PFSK-1 (cell line): ENCODE data around the gene LRRC27.

Experiments
- FOXP2 ChIP-seq: optimal IDR thresholded peaks from 2 replicates; pipeline ENCODE3; 2011; ENCODE audit warnings: borderline replicate concordance, control low read depth, inconsistent platforms; ENCODE audit not compliant: insufficient read depth; ENCODE audit errors: extremely low read length, extremely low read depth
- POLR2AphosphoS5 ChIP-seq: IDR thresholded peaks from 2 replicates; pipeline ENCODE4 v1.6.1; 2012; ENCODE audit warnings: low read depth, mild to moderate bottlenecking, control low read depth, low read length, moderate library complexity
- SIN3A ChIP-seq: IDR thresholded peaks from 2 replicates; pipeline ENCODE4 v1.6.1; 2012; ENCODE audit warnings: mild to moderate bottlenecking, low read length, moderate library complexity, borderline replicate concordance; ENCODE audit not compliant: insufficient read depth
- TAF1 ChIP-seq: IDR thresholded peaks from 2 replicates; pipeline ENCODE4 v1.6.1; 2012; ENCODE audit warnings: low read length, control low read depth, borderline replicate concordance; ENCODE audit not compliant: insufficient read depth
- TF ChIP-seq, protein P1 (sequence below), 2 experiments: IDR thresholded peaks; 2 replicates each; pipeline versions ENCODE4 v1.6.1 to v1.8.0; 2011 to 2012; ENCODE audit warnings: low read depth in 2 of 2, low read length in 2 of 2, control low read depth in 1 of 2, inconsistent platforms in 1 of 2, mild to moderate bottlenecking in 1 of 2, moderate library complexity in 1 of 2; ENCODE audit not compliant: insufficient read depth in 1 of 2

The LRRC27 gene

DNA sequence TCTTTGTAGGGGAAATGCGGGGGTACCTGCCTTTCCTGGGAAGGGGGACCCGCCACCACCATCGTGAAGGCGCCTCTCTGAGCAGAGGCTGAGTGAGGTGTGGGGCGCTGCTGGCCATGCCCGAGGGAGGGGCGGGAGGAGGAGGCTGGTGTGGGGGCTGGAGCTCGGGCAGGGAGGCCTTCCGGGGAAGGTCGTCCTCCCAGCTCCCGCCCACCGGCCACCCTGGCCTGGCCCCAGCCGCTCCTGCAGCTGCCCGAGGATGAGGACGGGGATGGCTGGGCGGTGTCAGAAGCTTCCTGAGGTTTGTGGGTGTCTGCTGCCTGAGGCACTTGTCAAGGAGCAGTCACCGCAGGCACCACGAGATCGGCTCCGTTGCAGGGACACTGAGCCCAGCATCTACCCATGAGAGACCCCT is 76.4 kb downstream of the LRRC27 start:
- no peak for TF ChIP-seq SIN3A

DNA sequence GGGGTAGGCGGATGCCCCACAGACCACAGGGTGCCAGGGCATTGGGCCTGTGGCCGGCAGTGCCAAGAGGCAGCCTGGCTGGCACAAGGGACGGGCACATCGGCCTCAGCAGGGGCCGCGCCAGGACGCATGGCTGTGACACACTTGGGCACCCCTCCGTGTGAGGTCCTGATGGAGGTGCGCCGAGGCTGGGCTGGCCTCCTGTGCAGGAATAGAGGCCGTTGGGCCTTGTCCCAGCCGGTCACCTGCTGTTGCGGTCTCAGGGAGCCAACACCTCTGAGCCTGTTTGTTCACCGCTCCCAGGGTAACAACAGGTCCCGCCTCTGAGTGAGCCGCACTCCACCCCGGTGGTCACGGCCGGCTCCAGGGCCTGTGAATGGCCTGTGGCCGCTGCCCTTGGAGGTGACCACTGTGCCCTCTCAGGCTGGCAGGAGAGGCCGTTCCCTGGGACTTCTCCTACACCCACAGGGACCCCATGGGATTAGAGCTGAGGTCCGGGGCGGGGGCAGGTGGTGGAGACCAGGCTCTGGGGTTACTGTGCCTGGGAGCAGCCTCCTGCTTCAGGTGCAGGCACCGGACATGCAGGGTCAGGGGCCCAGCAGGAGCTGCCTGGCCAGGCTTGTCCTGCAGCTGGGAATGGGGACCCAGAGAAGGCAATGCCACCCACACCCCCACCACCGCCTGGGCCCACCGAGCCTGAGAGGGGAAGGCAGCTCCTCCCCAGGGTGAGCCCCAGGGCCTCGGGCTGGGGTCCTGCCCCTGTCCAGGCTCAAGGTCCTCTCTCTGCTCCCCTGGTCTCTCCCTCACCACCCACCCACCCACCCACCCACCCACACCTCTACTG is 77.1 kb downstream of the LRRC27 start:
- TF ChIP-seq TAF1 (no peak), SIN3A (no peak), POLR2AphosphoS5 (no peak), FOXP2 (no peak)
- TF ChIP-seq, protein P1, sequence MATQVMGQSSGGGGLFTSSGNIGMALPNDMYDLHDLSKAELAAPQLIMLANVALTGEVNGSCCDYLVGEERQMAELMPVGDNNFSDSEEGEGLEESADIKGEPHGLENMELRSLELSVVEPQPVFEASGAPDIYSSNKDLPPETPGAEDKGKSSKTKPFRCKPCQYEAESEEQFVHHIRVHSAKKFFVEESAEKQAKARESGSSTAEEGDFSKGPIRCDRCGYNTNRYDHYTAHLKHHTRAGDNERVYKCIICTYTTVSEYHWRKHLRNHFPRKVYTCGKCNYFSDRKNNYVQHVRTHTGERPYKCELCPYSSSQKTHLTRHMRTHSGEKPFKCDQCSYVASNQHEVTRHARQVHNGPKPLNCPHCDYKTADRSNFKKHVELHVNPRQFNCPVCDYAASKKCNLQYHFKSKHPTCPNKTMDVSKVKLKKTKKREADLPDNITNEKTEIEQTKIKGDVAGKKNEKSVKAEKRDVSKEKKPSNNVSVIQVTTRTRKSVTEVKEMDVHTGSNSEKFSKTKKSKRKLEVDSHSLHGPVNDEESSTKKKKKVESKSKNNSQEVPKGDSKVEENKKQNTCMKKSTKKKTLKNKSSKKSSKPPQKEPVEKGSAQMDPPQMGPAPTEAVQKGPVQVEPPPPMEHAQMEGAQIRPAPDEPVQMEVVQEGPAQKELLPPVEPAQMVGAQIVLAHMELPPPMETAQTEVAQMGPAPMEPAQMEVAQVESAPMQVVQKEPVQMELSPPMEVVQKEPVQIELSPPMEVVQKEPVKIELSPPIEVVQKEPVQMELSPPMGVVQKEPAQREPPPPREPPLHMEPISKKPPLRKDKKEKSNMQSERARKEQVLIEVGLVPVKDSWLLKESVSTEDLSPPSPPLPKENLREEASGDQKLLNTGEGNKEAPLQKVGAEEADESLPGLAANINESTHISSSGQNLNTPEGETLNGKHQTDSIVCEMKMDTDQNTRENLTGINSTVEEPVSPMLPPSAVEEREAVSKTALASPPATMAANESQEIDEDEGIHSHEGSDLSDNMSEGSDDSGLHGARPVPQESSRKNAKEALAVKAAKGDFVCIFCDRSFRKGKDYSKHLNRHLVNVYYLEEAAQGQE (IDR thresholded peaks at IDR 0.05; ENCODE audit: insufficient read depth in 1 of 2, low read depth in 2 of 2, low read length in 2 of 2), result no peak

DNA sequence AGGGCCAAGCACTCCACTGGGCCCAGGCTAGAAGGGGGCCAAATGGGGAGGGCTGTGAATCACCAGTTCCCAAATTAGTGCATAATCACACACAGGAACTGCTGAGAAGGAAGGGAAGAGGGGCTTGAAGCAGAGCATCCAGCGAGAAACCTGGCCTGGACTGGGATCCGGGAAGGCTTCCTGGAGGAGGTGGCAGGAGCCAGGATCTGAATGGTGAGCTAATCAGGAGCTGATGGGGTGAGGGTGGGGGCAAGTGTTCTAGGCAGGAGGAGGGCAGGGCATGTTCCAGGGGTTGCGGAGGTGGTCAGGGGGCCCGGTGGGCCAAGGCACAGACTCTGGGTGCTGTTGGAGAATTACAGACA is 77.7 kb downstream of the LRRC27 start:
- no peak for TF ChIP-seq POLR2AphosphoS5
- no peak for TF ChIP-seq FOXP2
- TF ChIP-seq SIN3A, result no peak

DNA sequence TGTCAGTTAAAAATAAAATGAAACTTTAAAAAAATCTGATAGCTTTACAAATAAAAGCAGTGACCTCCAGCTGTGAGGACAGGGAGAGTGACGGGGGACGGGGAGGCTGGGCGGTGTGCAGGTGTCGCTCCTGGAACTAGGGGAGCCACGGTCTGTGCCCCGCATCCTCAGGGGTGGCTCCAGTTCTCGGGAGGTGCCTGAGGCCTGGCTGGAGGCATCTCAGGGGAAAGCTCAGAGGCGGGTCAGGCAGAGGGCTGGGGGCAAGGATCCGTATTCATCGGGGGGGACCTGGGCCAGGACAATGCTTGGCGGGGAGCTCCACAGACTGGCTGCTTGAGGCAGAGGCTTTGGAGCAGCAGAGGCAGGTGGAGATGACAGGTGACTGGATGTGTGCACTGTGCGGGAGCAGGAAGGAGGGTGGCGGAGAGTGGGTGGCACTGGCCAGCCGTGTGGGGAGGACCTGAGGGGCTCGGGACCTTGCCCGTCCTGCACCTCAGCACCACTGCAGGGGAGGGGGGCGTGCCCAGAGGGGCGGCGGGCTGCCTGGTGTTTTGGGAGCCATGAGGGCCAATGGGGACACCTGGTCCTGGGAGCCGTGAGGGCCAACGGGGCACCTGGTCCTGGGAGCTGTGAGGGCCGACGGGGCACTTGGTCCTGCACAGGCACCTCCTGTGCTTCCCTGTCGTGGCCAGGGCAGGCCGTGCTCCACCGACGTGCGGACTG is 78.2 kb downstream of the LRRC27 start:
- TF ChIP-seq FOXP2, result no peak
- TF ChIP-seq, protein P1 (IDR thresholded peaks at IDR 0.05; ENCODE audit: insufficient read depth in 1 of 2, low read depth in 2 of 2, low read length in 2 of 2), result no peak
- no peak for TF ChIP-seq POLR2AphosphoS5
- TF ChIP-seq SIN3A, result no peak
- no peak for TF ChIP-seq TAF1

DNA sequence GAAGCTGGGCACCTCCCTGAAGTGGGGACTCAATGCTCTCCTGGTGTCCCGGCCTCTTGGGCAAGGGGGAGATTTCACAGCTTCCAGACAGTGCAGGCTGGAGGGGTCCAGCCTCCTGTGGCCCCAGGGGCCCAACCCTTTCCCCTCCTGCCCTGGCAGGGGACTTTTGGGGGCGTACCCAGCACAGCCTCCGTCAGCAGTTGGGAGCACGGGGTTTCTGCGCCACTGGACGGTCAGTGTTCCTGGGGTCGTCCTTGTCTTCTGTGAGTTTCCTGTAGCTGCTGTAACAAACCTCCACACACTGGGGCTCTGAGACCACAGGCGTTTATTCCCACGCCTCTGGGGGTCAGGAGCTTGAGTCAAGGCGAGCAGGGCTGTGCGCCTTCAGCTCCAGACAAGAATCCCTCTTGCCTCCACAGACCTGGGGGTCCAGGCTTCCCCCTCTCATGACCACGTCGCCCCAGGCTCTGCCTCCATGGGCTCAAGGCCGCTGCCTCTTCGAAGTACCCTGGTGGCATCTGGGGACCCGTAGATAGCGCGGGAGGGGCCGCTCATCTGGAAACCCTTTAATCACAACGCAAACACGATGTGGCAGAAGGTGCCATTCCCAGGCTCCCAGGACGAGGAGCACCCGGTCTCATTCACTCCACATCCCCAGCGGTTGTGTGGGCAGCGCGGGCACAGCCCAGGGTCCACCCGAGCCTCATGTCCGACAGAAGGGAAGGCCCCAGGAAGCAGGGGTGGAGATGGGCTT is 79.0 kb downstream of the LRRC27 start:
- no peak for TF ChIP-seq POLR2AphosphoS5
- TF ChIP-seq, protein P1 (IDR thresholded peaks at IDR 0.05; ENCODE audit: insufficient read depth in 1 of 2, low read depth in 2 of 2, low read length in 2 of 2), result no peak
- no peak for TF ChIP-seq SIN3A
- no peak for TF ChIP-seq FOXP2
- no peak for TF ChIP-seq TAF1
